SK-N-SH treated with all-trans-retinoic acid at 6 μM for 48 hours (cell line): ENCODE measurements around the gene PRPSAP2.

ENCODE experiments used
- ATAC-seq: fragments of 200-7000 bp; cut with Tn5 transposase; 3 replicates; pipeline ENCODE4 v1.9.1; 2020; ENCODE audit warnings: mild to moderate bottlenecking, moderate library complexity
- ARNTL ChIP-seq: fragments of 450-650 bp; formaldehyde crosslinking; IDR thresholded peaks from 2 replicates; pipeline ENCODE4 v1.5.0; 2020; ENCODE audit warnings: low read depth, mild to moderate bottlenecking, moderate library complexity, borderline replicate concordance
- BACH2 ChIP-seq: fragments of 250-450 bp; sonication (Bioruptor Pico); IDR thresholded peaks from 2 replicates; pipeline ENCODE4 v1.9.0; 2021; ENCODE audit warnings: mild to moderate bottlenecking, borderline replicate concordance
- CREB5 ChIP-seq: fragments of 250-450 bp; sonication (Bioruptor Pico); IDR thresholded peaks from 2 replicates; pipeline ENCODE4 v1.5.1; 2020; ENCODE audit warnings: low read depth, mild to moderate bottlenecking, moderate library complexity
- CSDC2 ChIP-seq: fragments of 250-450 bp; sonication (Bioruptor Pico); IDR thresholded peaks from 2 replicates; pipeline ENCODE4 v1.5.0; 2020; ENCODE audit warnings: mild to moderate bottlenecking, moderate library complexity
- ESRRG ChIP-seq: fragments of 250-450 bp; sonication (Bioruptor Pico); IDR thresholded peaks from 2 replicates; pipeline ENCODE4 v1.6.1; 2021; ENCODE audit warnings: mild to moderate bottlenecking
- GLIS3 ChIP-seq: fragments of 250-450 bp; sonication (Bioruptor Pico); IDR thresholded peaks from 2 replicates; pipeline ENCODE4 v1.5.0; 2020; ENCODE audit warnings: mild to moderate bottlenecking, moderate library complexity
- ISL1 ChIP-seq: fragments of 250-450 bp; sonication (Bioruptor Pico); IDR thresholded peaks from 2 replicates; pipeline ENCODE4 v2.1.2; 2022; ENCODE audit warnings: mild to moderate bottlenecking, moderate library complexity
- OSR1 ChIP-seq: fragments of 250-450 bp; sonication (Bioruptor Pico); IDR thresholded peaks from 2 replicates; pipeline ENCODE4 v1.8.0; 2022; ENCODE audit warnings: moderate library complexity, mild to moderate bottlenecking, inconsistent platforms
- PATZ1 ChIP-seq: fragments of 250-450 bp; sonication (Bioruptor Pico); IDR thresholded peaks from 2 replicates; pipeline ENCODE4 v1.8.0; 2020; ENCODE audit warnings: mild to moderate bottlenecking, moderate library complexity, borderline replicate concordance
- PPARA ChIP-seq: fragments of 250-450 bp; sonication (Bioruptor Pico); IDR thresholded peaks from 2 replicates; pipeline ENCODE4 v1.5.0; 2020; ENCODE audit warnings: mild to moderate bottlenecking, borderline replicate concordance
- RARB ChIP-seq: fragments of 250-450 bp; sonication (Bioruptor Pico); IDR thresholded peaks from 2 replicates; pipeline ENCODE4 v1.8.0; 2021; ENCODE audit warnings: mild to moderate bottlenecking, moderate library complexity
- SNAI2 ChIP-seq: fragments of 250-450 bp; sonication (Bioruptor Pico); IDR thresholded peaks from 2 replicates; pipeline ENCODE4 v1.5.0; 2020; ENCODE audit warnings: mild to moderate bottlenecking, moderate library complexity
- TCF4 ChIP-seq: fragments of 250-450 bp; sonication (Bioruptor Pico); IDR thresholded peaks from 2 replicates; pipeline ENCODE4 v1.8.0; 2021; ENCODE audit warnings: mild to moderate bottlenecking, moderate library complexity, borderline replicate concordance
- TOX ChIP-seq: fragments of 250-450 bp; sonication (Bioruptor Pico); IDR thresholded peaks from 2 replicates; pipeline ENCODE4 v1.8.0; 2021; ENCODE audit warnings: mild to moderate bottlenecking, moderate library complexity, borderline replicate concordance
- ZC3H10 ChIP-seq: fragments of 250-450 bp; sonication (Bioruptor Pico); IDR thresholded peaks from 2 replicates; pipeline ENCODE4 v1.5.1; 2021; ENCODE audit warnings: mild to moderate bottlenecking, moderate library complexity
- ZFP3 ChIP-seq: fragments of 250-450 bp; sonication (Bioruptor Pico); IDR thresholded peaks from 2 replicates; pipeline ENCODE4 v1.5.0; 2020; ENCODE audit warnings: mild to moderate bottlenecking, moderate library complexity
- ZFP30 ChIP-seq: fragments of 450-650 bp; formaldehyde crosslinking; IDR thresholded peaks from 2 replicates; pipeline ENCODE4 v1.5.0; 2022; ENCODE audit warnings: mild to moderate bottlenecking, moderate library complexity
- ZNF565 ChIP-seq: fragments of 450-650 bp; formaldehyde crosslinking; conservative IDR thresholded peaks from 2 replicates; pipeline ENCODE4 v1.5.0; 2020; ENCODE audit warnings: low read depth, mild to moderate bottlenecking, moderate library complexity
- ZNF70 ChIP-seq: fragments of 450-650 bp; formaldehyde crosslinking; IDR thresholded peaks from 2 replicates; pipeline ENCODE4 v1.5.0; 2020; ENCODE audit warnings: mild to moderate bottlenecking, moderate library complexity
- TF ChIP-seq, protein P1 (sequence below): fragments of 250-450 bp; sonication (Bioruptor Pico); IDR thresholded peaks from 2 replicates; pipeline ENCODE4 v1.5.1; 2021; ENCODE audit warnings: mild to moderate bottlenecking, moderate library complexity
- TF ChIP-seq, protein P2 (sequence below): fragments of 250-450 bp; sonication (Bioruptor Pico); IDR thresholded peaks from 2 replicates; pipeline ENCODE4 v1.8.0; 2021; ENCODE audit warnings: low read depth, mild to moderate bottlenecking, moderate library complexity, borderline replicate concordance

PRPSAP2 gene

DNA sequence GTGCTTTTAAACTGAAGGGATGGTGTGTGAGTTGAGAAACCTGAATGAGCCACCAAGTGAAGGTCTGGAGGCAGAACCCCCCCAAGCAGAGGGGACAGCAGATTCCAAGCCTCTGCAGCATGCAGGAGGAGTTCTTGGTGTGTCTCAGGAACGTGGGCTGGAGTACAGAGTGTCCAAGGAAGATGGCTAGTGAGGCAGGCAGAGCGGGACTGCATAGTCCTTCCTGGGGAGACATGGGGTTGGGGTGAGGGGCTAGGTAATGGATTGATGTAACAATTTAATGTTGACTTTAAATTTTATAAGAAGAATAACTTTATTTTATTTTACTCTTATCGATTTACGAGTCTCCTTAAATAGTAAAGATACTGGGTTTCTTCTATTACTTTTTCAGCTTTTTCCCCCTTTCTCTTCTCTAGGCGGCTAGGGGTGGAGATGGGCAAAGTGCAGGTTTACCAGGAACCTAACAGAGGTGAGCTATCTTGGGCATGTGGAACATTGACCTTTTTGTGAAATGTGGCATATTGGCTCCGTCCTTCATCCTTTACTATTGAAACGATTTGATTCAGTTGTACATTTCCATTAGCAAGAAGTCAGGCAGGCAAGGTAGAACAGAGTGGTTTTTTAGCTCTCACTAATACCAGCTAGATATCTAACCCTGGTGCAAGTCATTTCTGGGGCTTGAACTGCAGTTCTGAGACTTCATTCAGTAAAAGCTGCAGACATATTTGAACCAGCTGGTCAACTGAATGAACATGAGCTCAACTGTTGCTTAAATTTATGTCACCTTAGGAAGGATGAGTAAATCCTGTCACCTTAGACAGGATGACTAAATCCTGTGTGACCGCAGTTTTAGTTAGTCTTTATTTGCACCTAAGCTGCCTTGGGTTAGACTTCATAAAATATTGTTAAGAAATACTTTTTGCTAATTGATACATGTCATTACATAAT lies 9.2 kb downstream of the PRPSAP2 start:
- TF ChIP-seq, protein P1, sequence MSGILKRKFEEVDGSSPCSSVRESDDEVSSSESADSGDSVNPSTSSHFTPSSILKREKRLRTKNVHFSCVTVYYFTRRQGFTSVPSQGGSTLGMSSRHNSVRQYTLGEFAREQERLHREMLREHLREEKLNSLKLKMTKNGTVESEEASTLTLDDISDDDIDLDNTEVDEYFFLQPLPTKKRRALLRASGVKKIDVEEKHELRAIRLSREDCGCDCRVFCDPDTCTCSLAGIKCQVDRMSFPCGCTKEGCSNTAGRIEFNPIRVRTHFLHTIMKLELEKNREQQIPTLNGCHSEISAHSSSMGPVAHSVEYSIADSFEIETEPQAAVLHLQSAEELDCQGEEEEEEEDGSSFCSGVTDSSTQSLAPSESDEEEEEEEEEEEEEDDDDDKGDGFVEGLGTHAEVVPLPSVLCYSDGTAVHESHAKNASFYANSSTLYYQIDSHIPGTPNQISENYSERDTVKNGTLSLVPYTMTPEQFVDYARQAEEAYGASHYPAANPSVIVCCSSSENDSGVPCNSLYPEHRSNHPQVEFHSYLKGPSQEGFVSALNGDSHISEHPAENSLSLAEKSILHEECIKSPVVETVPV, result no peak
- TF ChIP-seq GLIS3 (CRISPR knock-in tag), result no peak
- TF ChIP-seq, protein P2, sequence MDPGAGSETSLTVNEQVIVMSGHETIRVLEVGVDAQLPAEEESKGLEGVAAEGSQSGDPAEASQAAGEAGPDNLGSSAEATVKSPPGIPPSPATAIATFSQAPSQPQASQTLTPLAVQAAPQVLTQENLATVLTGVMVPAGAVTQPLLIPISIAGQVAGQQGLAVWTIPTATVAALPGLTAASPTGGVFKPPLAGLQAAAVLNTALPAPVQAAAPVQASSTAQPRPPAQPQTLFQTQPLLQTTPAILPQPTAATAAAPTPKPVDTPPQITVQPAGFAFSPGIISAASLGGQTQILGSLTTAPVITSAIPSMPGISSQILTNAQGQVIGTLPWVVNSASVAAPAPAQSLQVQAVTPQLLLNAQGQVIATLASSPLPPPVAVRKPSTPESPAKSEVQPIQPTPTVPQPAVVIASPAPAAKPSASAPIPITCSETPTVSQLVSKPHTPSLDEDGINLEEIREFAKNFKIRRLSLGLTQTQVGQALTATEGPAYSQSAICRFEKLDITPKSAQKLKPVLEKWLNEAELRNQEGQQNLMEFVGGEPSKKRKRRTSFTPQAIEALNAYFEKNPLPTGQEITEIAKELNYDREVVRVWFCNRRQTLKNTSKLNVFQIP (CRISPR knock-in tag), result no peak
- ATAC-seq, result no peak

DNA sequence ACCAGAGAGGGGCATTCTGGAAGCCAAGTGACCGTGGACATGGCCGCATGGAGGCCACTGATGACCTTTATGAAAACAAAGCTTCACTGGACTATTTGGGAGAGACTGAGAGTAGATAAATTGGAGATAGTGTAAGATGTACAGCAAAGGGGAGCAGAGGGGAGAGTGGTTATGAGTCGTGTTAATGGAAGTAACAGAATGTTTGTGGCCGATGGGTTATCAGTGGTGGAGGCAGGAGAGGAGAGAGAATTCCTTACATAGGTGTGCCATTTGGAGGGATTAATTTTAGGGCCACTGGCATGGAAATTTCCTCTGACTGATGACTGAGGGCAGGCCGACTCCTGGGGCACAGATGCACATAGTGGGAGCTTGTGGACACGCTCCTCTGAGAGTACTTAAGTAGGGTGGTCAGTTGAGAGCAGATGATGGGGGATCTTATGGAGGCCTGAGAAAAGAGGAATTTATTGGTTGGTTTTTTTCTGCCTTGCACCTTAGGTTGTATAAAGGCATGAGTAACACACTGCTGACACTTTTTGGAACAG lies 19.2 kb downstream of the PRPSAP2 start:
- TF ChIP-seq ZC3H10 (CRISPR knock-in tag) (no peak), ISL1 (CRISPR knock-in tag) (no peak), ZNF565 (no peak), ARNTL (no peak), ZFP3 (no peak), RARB (CRISPR knock-in tag) (no peak), TOX (no peak), BACH2 (CRISPR knock-in tag) (no peak), PATZ1 (no peak), SNAI2 (CRISPR knock-in tag) (no peak), CSDC2 (CRISPR knock-in tag) (no peak), ZFP30 (CRISPR knock-in tag) (no peak), GLIS3 (CRISPR knock-in tag) (no peak), ZNF70 (no peak), ESRRG (CRISPR knock-in tag) (no peak)
- TF ChIP-seq, protein P2 (CRISPR knock-in tag), result no peak
- peak; percentile 80 for ATAC-seq

GRCh38 chr17:18888766-18889290 lies 30.9 kb downstream of the PRPSAP2 start:
- ATAC-seq, result no peak
- no peak for TF ChIP-seq ISL1 (CRISPR knock-in tag)
- no peak for TF ChIP-seq TCF4 (CRISPR knock-in tag)
- TF ChIP-seq CREB5, result no peak
- no peak for TF ChIP-seq ZNF565

GRCh38 chr17:18889658-18890057 lies 31.7 kb downstream of the PRPSAP2 start:
- TF ChIP-seq ESRRG (CRISPR knock-in tag) (no peak), GLIS3 (CRISPR knock-in tag) (no peak), ARNTL (no peak), ZFP3 (no peak), PPARA (CRISPR knock-in tag) (no peak), OSR1 (CRISPR knock-in tag) (no peak), RARB (CRISPR knock-in tag) (no peak), SNAI2 (CRISPR knock-in tag) (no peak)
- TF ChIP-seq, protein P2 (CRISPR knock-in tag), result no peak
- TF ChIP-seq, all 23 proteins: peak for 0
- ATAC-seq, result no peak
